ENCODE results near the gene NPAS2. TPM values are rescaled to one million over a fixed set of nuclear protein-coding genes. Genes with fewer than 3 reads are reported as not detected.

NPAS2 gene
- total RNA-seq, 1 donor from 2014 or later: 11.4 TPM

DNA sequence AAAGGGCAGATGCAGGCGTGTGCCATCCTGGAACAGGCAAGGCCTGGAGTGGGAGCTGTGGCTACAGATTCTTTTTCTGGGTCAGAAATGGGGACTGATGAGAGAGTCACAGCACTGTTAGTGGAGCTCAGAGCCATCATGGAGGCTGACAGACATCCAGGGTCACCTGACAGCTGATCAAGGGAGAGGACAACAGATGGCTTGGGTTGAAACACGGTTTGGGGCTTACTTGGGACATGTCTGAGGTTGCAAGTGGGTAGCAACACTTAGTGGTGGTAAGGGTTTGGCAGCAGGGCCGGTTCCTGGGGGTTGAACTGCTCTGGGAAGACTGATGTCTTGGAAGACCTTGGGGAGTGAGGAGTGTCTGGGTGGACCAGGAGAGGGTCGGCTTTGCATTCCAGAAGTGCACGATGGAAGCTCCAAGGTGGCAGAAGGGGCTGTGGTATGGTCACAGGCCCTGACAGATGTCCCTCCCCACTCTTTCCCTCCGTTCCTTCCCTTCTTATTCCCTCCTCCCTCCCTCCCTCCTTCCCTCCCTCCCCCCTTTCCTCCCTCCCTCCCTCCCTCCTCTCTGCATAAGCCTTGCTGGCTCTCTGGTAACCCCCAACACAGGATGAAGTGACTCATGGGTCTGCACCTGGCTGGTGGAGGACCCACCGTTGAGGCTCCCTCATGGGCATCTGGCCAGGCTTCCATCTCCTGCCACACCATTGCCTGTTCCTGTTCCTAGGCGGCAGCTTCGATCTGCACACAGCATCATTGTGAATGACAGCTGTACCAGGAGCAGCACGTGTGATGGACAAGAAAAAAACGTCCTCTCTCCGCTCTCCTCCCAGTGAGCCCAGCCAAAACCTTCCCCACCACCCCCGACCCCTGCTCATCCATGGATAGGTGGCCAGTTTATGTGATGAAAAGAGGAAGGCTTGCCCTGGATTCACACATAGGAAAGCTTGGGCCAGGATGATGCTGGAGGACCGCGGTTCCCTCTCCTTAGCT is 118.4 kb downstream of the NPAS2 start:
- no peaks in the 10 kb centered on the region for H3K36me3 ChIP-seq
- ATAC-seq (no peak), DNase-seq (no peak)
- H3K4me1 ChIP-seq: no peaks in the 10 kb centered on the region
- H3K4me3 ChIP-seq: no peak overlapping the region
- no peaks in the 10 kb centered on the region for H3K9me3 ChIP-seq
- no peaks in the 10 kb centered on the region for H3K27me3 ChIP-seq
- TF ChIP-seq, protein P1, sequence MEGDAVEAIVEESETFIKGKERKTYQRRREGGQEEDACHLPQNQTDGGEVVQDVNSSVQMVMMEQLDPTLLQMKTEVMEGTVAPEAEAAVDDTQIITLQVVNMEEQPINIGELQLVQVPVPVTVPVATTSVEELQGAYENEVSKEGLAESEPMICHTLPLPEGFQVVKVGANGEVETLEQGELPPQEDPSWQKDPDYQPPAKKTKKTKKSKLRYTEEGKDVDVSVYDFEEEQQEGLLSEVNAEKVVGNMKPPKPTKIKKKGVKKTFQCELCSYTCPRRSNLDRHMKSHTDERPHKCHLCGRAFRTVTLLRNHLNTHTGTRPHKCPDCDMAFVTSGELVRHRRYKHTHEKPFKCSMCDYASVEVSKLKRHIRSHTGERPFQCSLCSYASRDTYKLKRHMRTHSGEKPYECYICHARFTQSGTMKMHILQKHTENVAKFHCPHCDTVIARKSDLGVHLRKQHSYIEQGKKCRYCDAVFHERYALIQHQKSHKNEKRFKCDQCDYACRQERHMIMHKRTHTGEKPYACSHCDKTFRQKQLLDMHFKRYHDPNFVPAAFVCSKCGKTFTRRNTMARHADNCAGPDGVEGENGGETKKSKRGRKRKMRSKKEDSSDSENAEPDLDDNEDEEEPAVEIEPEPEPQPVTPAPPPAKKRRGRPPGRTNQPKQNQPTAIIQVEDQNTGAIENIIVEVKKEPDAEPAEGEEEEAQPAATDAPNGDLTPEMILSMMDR (IDR thresholded peaks at IDR 0.05): no peak
- intact Hi-C loops (cut with DNase I): no loop called here
- no peak overlapping the region for H3K27ac ChIP-seq

DNA sequence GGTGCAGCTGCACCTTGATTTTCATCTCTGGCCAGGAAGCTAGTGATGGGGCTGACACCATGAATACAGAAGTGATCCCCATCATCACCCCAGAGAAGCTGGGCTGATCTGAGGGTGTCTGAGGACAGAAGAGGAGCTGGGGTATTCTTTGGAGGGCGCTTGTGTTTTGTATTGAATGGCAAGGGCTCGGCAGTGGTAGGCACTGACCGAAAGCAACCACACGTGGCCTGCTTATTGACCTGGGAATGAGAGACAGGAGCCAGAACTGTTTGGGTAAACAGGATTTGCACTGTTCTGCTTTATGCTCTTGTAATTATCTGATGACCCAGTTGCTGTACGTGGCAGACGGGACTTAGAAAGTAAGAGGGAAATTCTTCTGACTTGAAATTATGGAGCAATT is 119.5 kb downstream of the NPAS2 start:
- Histone ChIP-seq H3K9me3 (no peaks in the 10 kb centered on the region), H3K4me1 (no peaks in the 10 kb centered on the region), H3K27ac (no peak overlapping the region), H3K27me3 (no peaks in the 10 kb centered on the region), H3K36me3 (no peaks in the 10 kb centered on the region), H3K4me3 (no peak overlapping the region)
- no peak for ATAC-seq
- intact Hi-C loops (cut with DNase I): no loop called here
- TF ChIP-seq, protein P1 (IDR thresholded peaks at IDR 0.05): no peak
- no peak for DNase-seq

DNA sequence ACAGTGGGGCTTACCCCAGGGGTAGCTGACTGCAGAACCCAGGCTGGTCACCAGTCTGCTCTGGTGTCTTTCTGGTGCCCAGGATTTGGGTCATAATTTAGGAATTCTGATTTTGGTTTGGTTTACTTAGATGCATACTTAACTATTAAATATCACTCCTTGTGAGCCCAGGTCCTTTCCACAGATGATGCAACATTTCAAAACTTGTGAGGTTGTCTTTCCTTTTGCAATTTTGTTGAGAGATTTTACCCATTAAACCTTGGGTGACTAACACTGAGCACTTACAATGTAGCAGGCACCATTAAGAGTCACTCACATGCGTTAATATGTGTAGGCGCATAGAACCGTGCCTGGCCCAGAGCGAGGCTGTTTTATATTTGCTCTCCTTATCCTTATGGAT is 120.3 kb downstream of the NPAS2 start:
- intact Hi-C loops (cut with DNase I): no loop called here
- H3K4me3 ChIP-seq: no peak overlapping the region
- no peak overlapping the region for H3K27ac ChIP-seq
- ATAC-seq (no peak), DNase-seq (no peak)
- TF ChIP-seq, protein P1 (IDR thresholded peaks at IDR 0.05): no peak
- H3K4me1 ChIP-seq: no peaks in the 10 kb centered on the region
- H3K9me3 ChIP-seq: no peaks in the 10 kb centered on the region
- H3K36me3 ChIP-seq: no peaks in the 10 kb centered on the region
- no peaks in the 10 kb centered on the region for H3K27me3 ChIP-seq

DNA sequence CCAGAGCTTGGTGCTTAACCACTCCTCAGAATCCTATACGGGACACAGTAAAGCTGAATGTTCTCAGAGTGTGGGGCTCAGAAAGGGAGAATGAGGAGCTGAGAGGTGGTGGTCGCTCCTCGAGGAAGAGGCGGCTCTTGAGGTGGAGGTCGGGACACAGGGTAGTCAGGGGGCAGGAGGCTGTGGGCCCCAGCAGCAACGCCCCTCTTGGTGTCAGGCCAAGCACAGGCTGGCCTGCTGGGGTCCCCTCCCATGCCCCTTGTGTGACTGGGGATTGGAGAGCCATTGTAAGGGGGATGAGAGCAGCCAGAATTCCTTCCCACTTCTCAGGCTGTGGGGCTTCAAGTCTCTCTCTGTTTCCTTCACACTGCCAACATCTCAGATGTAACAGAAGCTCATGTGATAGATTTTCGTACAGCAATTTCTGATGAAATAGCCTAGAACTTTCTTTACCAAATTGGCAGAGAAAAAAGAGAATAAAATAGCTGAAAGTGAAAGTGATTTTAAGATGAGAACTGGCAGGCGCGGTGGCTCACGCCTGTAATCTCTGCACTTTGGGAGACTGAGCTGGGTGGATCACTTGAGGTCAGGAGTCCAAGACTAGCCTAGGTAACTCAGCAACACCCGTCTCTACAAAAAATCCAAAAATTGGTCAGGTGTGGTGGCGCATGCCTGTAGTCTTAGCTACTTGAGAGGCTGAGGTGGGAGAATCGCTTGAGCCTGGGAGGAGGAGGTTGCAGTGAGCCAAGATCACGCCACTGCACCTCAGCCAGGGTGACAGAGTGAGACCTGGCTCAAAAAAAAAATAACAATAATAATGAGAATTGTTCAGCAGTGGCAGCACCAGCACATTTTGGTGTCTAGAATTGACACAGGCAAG is 121.1 kb downstream of the NPAS2 start:
- H3K4me1 ChIP-seq: no peaks in the 10 kb centered on the region
- TF ChIP-seq, protein P1 (IDR thresholded peaks at IDR 0.05): no peak
- no peaks in the 10 kb centered on the region for H3K27me3 ChIP-seq
- no peak overlapping the region for H3K27ac ChIP-seq
- intact Hi-C loops (cut with DNase I): no loop called here
- no peaks in the 10 kb centered on the region for H3K9me3 ChIP-seq
- no peak overlapping the region for H3K4me3 ChIP-seq
- no peaks in the 10 kb centered on the region for H3K36me3 ChIP-seq
- DNase-seq (no peak), ATAC-seq (no peak)

DNA sequence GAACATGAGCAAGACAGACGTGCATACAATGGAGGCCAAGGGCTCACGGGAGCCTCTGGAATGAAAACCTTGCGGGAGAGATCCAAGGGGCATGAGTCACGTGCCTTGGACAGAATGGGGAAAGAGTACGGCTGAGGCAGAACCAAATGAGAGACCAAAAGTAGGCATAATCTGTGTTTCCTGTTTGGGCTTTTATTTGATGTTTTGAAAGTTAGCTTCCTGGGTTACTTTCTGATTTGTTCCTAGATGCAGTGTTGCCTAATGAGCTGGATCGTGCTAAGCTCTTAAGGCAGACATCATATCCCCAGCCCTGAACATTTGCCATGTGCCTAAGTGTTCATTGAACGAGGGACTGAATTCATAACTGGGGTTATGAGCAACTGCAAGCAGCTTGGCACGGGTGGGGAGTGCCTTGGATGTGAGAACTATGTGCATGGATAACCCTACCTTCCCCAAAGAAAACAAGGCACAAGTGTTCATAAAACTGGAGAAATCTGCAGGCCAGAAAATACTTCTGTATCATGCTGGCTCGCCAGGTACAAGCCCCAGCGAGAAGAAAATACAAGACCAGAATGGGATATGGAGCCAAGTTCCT is 121.8 kb downstream of the NPAS2 start:
- intact Hi-C loops (cut with DNase I): no loop called here
- H3K4me3 ChIP-seq: no peak overlapping the region

More for the DNA sequence above, 121.8 kb downstream of the NPAS2 start:
- no peaks in the 10 kb centered on the region for H3K27me3 ChIP-seq
- TF ChIP-seq, protein P1 (IDR thresholded peaks at IDR 0.05): no peak
- H3K9me3 ChIP-seq: no peaks in the 10 kb centered on the region
- ATAC-seq: no peak
- H3K27ac ChIP-seq: no peak overlapping the region
- no peak for DNase-seq
- H3K4me1 ChIP-seq: no peaks in the 10 kb centered on the region
- H3K36me3 ChIP-seq: no peaks in the 10 kb centered on the region

All from upper lobe of right lung (tissue), 1 donor.